Renal cortex interstitium (tissue), 15 donors: Measurements from ENCODE around the gene ASXL2. TPM values are rescaled to one million over a fixed set of nuclear protein-coding genes. Genes with fewer than 3 reads are reported as not detected.
"Not testable (repeated sequence)": the region's sequence is repeated elsewhere in the genome, so short reads cannot be mapped to it uniquely, and the experiment has no call there.

Experiments
- DNase-seq, 11 donors: peaks; one replicate each; pipeline ENCODE4 v3.0.0-alpha.2; 2013; ENCODE audit warnings: low read depth in 9 of 11, low spot score in 4 of 11; ENCODE audit errors: extremely low read depth in 1 of 11
- long read RNA-seq, 16 experiments: transcript quantifications; one replicate each; lab custom pipeline, GENCODE V29; 2026
- polyA plus RNA-seq, 3 donors: library from polyadenylated mRNA; unstranded; fragments of 120-200 nt; gene quantifications; one replicate each; pipeline ENCODE4 v1.2.1, GENCODE V29; 2013; ENCODE audit not compliant: insufficient read length in 3 of 3

The ASXL2 gene
- polyA plus RNA-seq: 10 to 100 TPM; 19.8 to 20.9 (median 20.2) TPM
- long read RNA-seq, donor 1: 0 reads
- long read RNA-seq, donor 2: 0 reads
- long read RNA-seq, donor 3: 0 reads
- long read RNA-seq, donor 4: 0 reads
- long read RNA-seq, donor 5: 0 reads
- long read RNA-seq, donor 6: 0 reads
- long read RNA-seq, donor 7: 0 reads
- long read RNA-seq, donor 8: 0 reads
- long read RNA-seq, donor 9: 0 reads
- long read RNA-seq, donor 10: 0 reads
- long read RNA-seq, donor 11: 0 reads
- long read RNA-seq, donor 12: 0 reads
- long read RNA-seq, donor 13, partial matches to known transcripts: 5 of 5 reads
- long read RNA-seq, donor 13, other reads (novel, unspliced or antisense): 0 of 5 reads
- long read RNA-seq, donor 14: 0 reads
- long read RNA-seq, donor 15: 0 reads
- long read RNA-seq, donor 16, partial matches to known transcripts: 5 of 5 reads
- long read RNA-seq, donor 16, other reads (novel, unspliced or antisense): 0 of 5 reads

GRCh38 chr2:25878361-25879132, at the start of gene ASXL2:
Gene ASXL2 (minus strand): TSS chr2:25878487. CDS start chr2:25878222, 265 bp downstream.
- DNase-seq: peak; percentile 88 to 97 (median 95)

- DNase-seq: no peak
These were observed 48.9 kb upstream of the ASXL2 start for GRCh38 chr2:25926984-25927756.

GRCh38 chr2:25922501-25922900, 44.2 kb upstream of the ASXL2 start:
- no peak for DNase-seq

- DNase-seq: no peak
These were observed 42.6 kb upstream of the ASXL2 start for GRCh38 chr2:25920786-25921415.

GRCh38 chr2:25920336-25920735, 42.0 kb upstream of the ASXL2 start:
- no peak for DNase-seq

- DNase-seq: no peak
These were observed 39.5 kb upstream of the ASXL2 start for GRCh38 chr2:25917832-25918231.

- not testable (repeated sequence) for DNase-seq
These were observed 39.1 kb upstream of the ASXL2 start for GRCh38 chr2:25917411-25917810.

- not testable (repeated sequence) for DNase-seq
These were observed 37.9 kb upstream of the ASXL2 start for GRCh38 chr2:25915944-25916772.

GRCh38 chr2:25915411-25915810, 37.1 kb upstream of the ASXL2 start:
- DNase-seq: not testable (repeated sequence)

GRCh38 chr2:25913696-25913973, 35.3 kb upstream of the ASXL2 start:
- not testable (repeated sequence) for DNase-seq

GRCh38 chr2:25912851-25913695, 34.8 kb upstream of the ASXL2 start:
- DNase-seq: no peak

GRCh38 chr2:25909574-25909973, 31.3 kb upstream of the ASXL2 start:
- DNase-seq: not testable (repeated sequence)

- DNase-seq: no peak
These were observed 26.8 kb upstream of the ASXL2 start for GRCh38 chr2:25905126-25905525.

- no peak for DNase-seq
These were observed 25.0 kb upstream of the ASXL2 start for GRCh38 chr2:25903216-25903776.

- DNase-seq: no peak
These were observed 21.2 kb upstream of the ASXL2 start for GRCh38 chr2:25899404-25899970.

GRCh38 chr2:25897506-25897905, 19.2 kb upstream of the ASXL2 start:
- no peak for DNase-seq

GRCh38 chr2:25896308-25896707, 18.0 kb upstream of the ASXL2 start:
- DNase-seq: not testable (repeated sequence)
